Measurements from ENCODE around the gene ZG16B. TPM values are rescaled to one million over a fixed set of nuclear protein-coding genes. Genes with fewer than 3 reads are reported as not detected.

Gene ZG16B
- total RNA-seq, 4 donors from 2014 or later = not detected

DNA sequence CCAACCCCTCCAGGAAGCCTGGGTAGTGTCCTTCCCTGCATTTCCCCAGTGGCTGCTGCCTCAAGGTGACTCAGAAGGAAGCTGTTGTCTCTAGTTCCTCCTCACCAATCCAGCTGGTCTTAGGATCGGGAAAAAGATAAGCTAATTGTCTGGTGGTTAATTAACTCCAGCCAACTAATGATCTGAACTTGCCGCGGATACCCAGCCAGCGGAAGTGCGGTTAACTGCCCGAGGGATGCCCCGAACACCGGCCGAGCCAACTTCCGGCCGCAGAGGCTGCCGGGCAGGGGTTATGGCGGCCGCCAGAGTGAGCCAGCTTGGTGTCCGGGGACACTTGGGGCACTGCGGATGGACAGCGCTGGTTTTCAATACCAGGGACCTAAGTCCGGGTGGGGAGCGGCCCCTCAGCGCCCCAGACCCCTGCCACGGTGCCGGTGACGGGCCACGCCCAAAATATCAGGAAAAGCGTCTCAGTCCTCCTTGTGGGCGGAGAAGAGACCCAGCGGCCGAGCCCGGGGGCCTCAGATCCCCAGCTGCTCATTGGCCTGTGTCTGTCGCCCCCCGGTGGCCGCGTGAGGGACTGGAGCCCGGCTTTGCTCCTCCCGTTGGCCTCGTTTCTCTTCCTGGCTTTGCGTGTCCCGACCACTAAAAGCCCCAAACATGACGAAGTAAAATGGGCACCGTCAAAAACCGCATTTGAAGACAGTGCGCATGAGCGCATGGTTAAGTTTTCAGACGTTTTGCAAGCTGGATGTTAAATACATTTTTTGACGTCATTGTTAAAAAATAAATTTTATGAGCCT is 38.1 kb downstream of the ZG16B start:
- Histone ChIP-seq H3K36me3 (no peaks in the 10 kb centered on the region), H3K27me3 (peaks cover 0 to 5% (median 0%) of the 10 kb centered on the region in 4 donors), H3K4me3 (peak overlapping the region; percentile 67 to 75 (median 68)), H3K27ac (replicated peaks in 1 of 4) (peak overlapping the region; percentile 88 to 91 (median 90)), H3K4me1 (peaks cover 6 to 12% (median 9%) of the 10 kb centered on the region in 4 donors), H3K9me3 (no peaks in the 10 kb centered on the region)
- TF ChIP-seq EP300 (IDR thresholded peaks at IDR 0.05) (no peak), POLR2A (IDR thresholded peaks at IDR 0.05; ENCODE audit: low read depth) (peak; percentile 59), POLR2AphosphoS5 (IDR thresholded peaks at IDR 0.05) (peak; percentile 82 to 83)
- TF ChIP-seq, protein P1, sequence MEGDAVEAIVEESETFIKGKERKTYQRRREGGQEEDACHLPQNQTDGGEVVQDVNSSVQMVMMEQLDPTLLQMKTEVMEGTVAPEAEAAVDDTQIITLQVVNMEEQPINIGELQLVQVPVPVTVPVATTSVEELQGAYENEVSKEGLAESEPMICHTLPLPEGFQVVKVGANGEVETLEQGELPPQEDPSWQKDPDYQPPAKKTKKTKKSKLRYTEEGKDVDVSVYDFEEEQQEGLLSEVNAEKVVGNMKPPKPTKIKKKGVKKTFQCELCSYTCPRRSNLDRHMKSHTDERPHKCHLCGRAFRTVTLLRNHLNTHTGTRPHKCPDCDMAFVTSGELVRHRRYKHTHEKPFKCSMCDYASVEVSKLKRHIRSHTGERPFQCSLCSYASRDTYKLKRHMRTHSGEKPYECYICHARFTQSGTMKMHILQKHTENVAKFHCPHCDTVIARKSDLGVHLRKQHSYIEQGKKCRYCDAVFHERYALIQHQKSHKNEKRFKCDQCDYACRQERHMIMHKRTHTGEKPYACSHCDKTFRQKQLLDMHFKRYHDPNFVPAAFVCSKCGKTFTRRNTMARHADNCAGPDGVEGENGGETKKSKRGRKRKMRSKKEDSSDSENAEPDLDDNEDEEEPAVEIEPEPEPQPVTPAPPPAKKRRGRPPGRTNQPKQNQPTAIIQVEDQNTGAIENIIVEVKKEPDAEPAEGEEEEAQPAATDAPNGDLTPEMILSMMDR (IDR thresholded peaks at IDR 0.05) = peak in 2 of 3 experiments; percentile 97 to 98
- whole genome bisulfite sequencing = 1% methylated on average over 23 of the region's 45 CpGs
- peak; percentile 98 for DNase-seq (ENCODE audit: extremely low spot score)
- intact Hi-C loops (cut with DNase I) = loop anchor here (10.0 kb wide), 1 partner anchor 153 kb away; no protein-coding TSS in a partner anchor

DNA sequence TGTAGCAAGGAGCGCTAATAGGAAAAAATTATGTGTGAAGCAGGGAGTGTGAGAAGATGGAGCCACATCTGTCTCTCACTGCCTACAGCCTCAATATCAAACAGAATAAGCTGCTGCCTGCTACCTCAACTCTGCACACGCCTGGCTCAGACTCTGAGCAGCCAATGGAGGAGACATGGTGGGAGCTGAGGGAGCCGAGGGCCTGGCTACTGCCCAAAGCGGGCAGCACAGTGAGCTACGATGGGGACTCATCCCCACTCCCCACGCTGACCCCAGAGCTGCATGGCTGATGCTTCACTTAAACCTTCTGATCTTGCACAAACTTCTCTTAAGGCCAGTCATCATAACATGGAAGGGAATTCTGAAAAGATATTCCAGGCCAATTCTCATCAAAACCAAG is 41.8 kb downstream of the ZG16B start:
- WGBS = 85% methylated on average over 6 of the region's 6 CpGs
- no peak overlapping the region for H3K4me3 ChIP-seq

DNA sequence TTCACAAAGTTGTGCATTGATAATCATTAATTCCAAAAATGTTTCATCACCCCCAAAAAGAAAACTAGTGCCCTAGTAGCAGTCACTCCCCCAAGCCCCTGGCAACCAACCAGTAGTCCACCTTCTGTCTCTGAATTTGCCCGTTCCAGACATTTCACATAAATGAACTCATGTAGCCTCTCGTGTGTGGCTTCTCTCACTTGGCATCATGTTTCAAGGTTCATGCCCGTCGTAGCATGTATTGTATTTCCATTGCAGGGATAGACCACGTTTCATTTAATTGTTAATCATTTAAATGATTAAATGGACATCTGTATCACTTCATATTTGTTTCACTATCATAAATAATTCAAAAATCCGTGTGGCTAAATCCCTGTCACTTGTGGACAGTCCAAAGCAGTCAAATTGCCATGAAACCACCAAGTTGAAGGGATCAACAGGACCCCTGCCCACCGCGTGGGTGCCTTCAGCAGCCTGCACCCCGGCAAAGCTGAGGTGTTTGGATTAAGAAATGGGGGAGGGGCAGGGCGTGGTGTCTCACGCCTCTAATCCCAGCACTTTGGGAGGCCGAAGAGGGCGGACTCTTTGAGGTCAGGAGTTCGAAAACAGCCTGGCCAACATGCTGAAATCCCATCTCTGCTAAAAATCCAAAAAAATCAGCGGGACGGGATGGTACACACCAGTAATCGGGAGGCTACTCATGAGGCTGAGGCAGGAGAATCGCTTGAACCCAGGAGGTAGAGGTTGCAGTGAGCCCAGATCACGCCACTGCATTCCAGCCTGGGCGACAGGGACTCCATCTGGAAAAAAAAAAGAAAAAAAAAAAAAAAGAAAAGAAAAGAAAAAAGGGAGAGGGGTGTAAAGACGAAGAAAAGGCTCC is 44.2 kb downstream of the ZG16B start:
- TF ChIP-seq POLR2AphosphoS5 (IDR thresholded peaks at IDR 0.05) = no peak
- TF ChIP-seq POLR2A (IDR thresholded peaks at IDR 0.05; ENCODE audit: low read depth) = no peak
- TF ChIP-seq, protein P1 (IDR thresholded peaks at IDR 0.05) = no peak
- no peak for TF ChIP-seq EP300 (IDR thresholded peaks at IDR 0.05)
- H3K9me3 ChIP-seq = no peaks in the 10 kb centered on the region
- intact Hi-C loops (cut with DNase I) = loop anchor here (2.0 kb wide), 1 partner anchor 45 kb away; no protein-coding TSS in a partner anchor
- H3K4me3 ChIP-seq = no peak overlapping the region
- no peaks in the 10 kb centered on the region for H3K36me3 ChIP-seq
- H3K27ac ChIP-seq (replicated peaks in 1 of 4) = no peak overlapping the region
- peaks cover 5 to 8% (median 7%) of the 10 kb centered on the region in 4 donors for H3K4me1 ChIP-seq
- 58% methylated on average over 21 of the region's 21 CpGs for WGBS
- DNase-seq (ENCODE audit: extremely low spot score) = no peak
- peaks cover 0 to 10% (median 0%) of the 10 kb centered on the region in 4 donors for H3K27me3 ChIP-seq

More for the DNA sequence above, 41.8 kb downstream of the ZG16B start:
- DNase-seq (ENCODE audit: extremely low spot score) = no peak
- Histone ChIP-seq H3K27me3 (peaks cover 0 to 10% (median 0%) of the 10 kb centered on the region in 4 donors), H3K9me3 (no peaks in the 10 kb centered on the region), H3K36me3 (no peaks in the 10 kb centered on the region), H3K4me1 (peaks cover 11 to 19% (median 17%) of the 10 kb centered on the region in 4 donors), H3K27ac (replicated peaks in 1 of 4) (no peak overlapping the region)
- intact Hi-C loops (cut with DNase I) = no loop called here
- TF ChIP-seq EP300 (IDR thresholded peaks at IDR 0.05) = no peak
- TF ChIP-seq POLR2AphosphoS5 (IDR thresholded peaks at IDR 0.05) = no peak
- no peak for TF ChIP-seq POLR2A (IDR thresholded peaks at IDR 0.05; ENCODE audit: low read depth)
- TF ChIP-seq, protein P1 (IDR thresholded peaks at IDR 0.05) = no peak

DNA sequence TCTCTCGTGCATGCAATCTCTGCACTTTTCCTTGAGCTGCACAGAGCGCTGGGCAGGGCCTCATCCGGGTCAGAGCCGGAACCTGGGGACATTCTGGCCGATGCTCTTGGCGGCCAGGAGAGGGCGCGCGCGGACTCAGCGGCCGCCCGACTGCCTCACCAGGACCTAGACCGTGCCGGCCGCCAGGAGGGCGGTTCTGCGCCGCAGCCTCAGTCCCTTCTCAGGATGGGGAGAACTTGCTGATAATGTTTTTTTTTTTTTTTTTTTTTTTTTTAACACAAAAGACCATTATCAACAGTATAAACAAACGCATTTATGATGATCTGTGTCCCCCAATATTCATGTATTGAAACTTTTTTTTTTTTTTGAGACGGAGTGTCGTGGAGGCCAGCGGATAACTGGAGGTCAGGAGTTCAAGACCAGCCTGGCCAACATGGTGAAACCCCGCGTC is 44.8 kb downstream of the ZG16B start:
- H3K36me3 ChIP-seq = no peaks in the 10 kb centered on the region
- peaks cover 5 to 8% (median 7%) of the 10 kb centered on the region in 4 donors for H3K4me1 ChIP-seq
- DNase-seq (ENCODE audit: extremely low spot score) = no peak
- H3K9me3 ChIP-seq = no peaks in the 10 kb centered on the region
- H3K27me3 ChIP-seq = peaks cover 0 to 10% (median 0%) of the 10 kb centered on the region in 4 donors
- no peak overlapping the region for H3K27ac ChIP-seq (replicated peaks in 1 of 4)
- intact Hi-C loops (cut with DNase I) = loop anchor here (2.0 kb wide), 1 partner anchor 44 kb away; no protein-coding TSS in a partner anchor
- no peak overlapping the region for H3K4me3 ChIP-seq
- TF ChIP-seq EP300 (IDR thresholded peaks at IDR 0.05) (no peak), POLR2AphosphoS5 (IDR thresholded peaks at IDR 0.05) (peak; percentile 47 to 78), POLR2A (IDR thresholded peaks at IDR 0.05; ENCODE audit: low read depth) (no peak)
- TF ChIP-seq, protein P1 (IDR thresholded peaks at IDR 0.05) = peak; percentile 87 to 97 (median 92)
- 14% methylated on average over 25 of the region's 25 CpGs for WGBS
